ENCODE results near the gene DDX41.
A peak's percentile ranks its signal among the peaks of the same experiment; 100 is the strongest.

DDX41 gene

GRCh38 chr5:177462021-177462670 lies 54.6 kb downstream of the DDX41 start:
- Mint-ChIP-seq H3K27ac (peak overlapping the region in 1 of 2 donors; percentile 61), H3K36me3 (ENCODE audit: insufficient read depth) (peaks cover 23% of the 10 kb centered on the region), H3K4me3 (no peak overlapping the region), H3K4me1 (ENCODE audit: low read depth in 2 of 2) (peaks cover 4 to 7% of the 10 kb centered on the region in 2 donors), H3K27me3 (no peaks in the 10 kb centered on the region), H3K9me3 (no peaks in the 10 kb centered on the region)
- ATAC-seq (replicated peaks) (no peak), DNase-seq (no peak)
